Left lung (tissue), 10 donors: ENCODE data around the gene ZBTB11. TPM values are rescaled to one million over a fixed set of nuclear protein-coding genes. Genes with fewer than 3 reads are reported as not detected.

Experiments
- ATAC-seq: fragments of 200-7000 bp; cut with Tn5 transposase; one replicate; pipeline ENCODE4 v1.9.1; 2020; ENCODE audit warnings: moderate library complexity
- DNase-seq, 4 donors: peaks; one replicate each; pipeline ENCODE4 v3.0.0-alpha.2; 2013 to 2020
- H3K27ac ChIP-seq, 2 donors: fragments of 200-600 bp; sonication (generic) in 1 of 2; one replicate each; pipeline versions ENCODE4 v1.5.0 to v1.8.0; 2020 to 2021
- H3K27me3 ChIP-seq, 2 donors: fragments of 200-600 bp; sonication (generic) in 1 of 2; one replicate each; pipeline versions ENCODE4 v1.5.0 to v1.8.0; 2020 to 2021
- H3K36me3 ChIP-seq, 2 donors: fragments of 200-600 bp; sonication (generic) in 1 of 2; one replicate each; pipeline versions ENCODE4 v1.5.0 to v1.8.0; 2020 to 2021
- H3K4me1 ChIP-seq, 2 donors: fragments of 200-600 bp; one replicate each; pipeline ENCODE4 v1.8.0; 2021
- H3K4me3 ChIP-seq, 2 donors: fragments of 200-600 bp; sonication (generic) in 1 of 2; one replicate each; pipeline versions ENCODE4 v1.5.0 to v1.8.0; 2020 to 2021; ENCODE audit warnings: mild to moderate bottlenecking in 1 of 2
- H3K9me3 ChIP-seq, 2 donors: fragments of 200-600 bp; sonication (generic) in 1 of 2; one replicate each; pipeline versions ENCODE4 v1.5.0 to v1.8.0; 2020 to 2021
- CTCF ChIP-seq, 2 donors: fragments of 200-600 bp; sonication (generic) in 1 of 2; IDR thresholded peaks; one replicate each; pipeline versions ENCODE4 v1.5.0 to v1.8.0; 2021; ENCODE audit warnings: antibody characterized with exemption in 2 of 2
- intact Hi-C, 2 donors: fragments of 100-400 bp; cut with DNase I; formaldehyde crosslinking; loops; one replicate each; pipeline versions ENCODE4 v1.11.2 to v1.14.2; 2022
- polyA plus RNA-seq, 6 donors: library from polyadenylated mRNA; unstranded; fragments of 120-200 nt; gene quantifications; one replicate each; pipeline ENCODE4 v1.2.1, GENCODE V29; 2013; ENCODE audit not compliant: insufficient read length in 6 of 6
- total RNA-seq, 2 donors: library from RNA; stranded (reverse); fragmentation: NEBNext Ultra II Directional; extraction: Animal tissue kit (Norgen Biotek cat#: 25700); gene quantifications; one replicate each; pipeline ENCODE4 v1.2.1, GENCODE V29; 2021
- donor health status: DM: no; HTN: yes; CAD: no.
- donor health status: DM: no; HTN: no; CAD: no.

The ZBTB11 gene
- total and polyA plus RNA-seq, 8 donors = 16.6 to 27.7 (median 25.7) TPM

GRCh38 chr3:101690972-101691371, 14.0 kb upstream of the ZBTB11 start:
- no peak for ATAC-seq
- no peak for DNase-seq
- Histone ChIP-seq H3K9me3 (no peaks in the 10 kb centered on the region), H3K27me3 (no peaks in the 10 kb centered on the region), H3K27ac (peak overlapping the region; percentile 40 to 77), H3K4me1 (peaks cover 0 to 51% of the 10 kb centered on the region in 2 donors), H3K36me3 (no peaks in the 10 kb centered on the region), H3K4me3 (no peak overlapping the region)
- intact Hi-C loops = no loop called here
- TF ChIP-seq CTCF (IDR thresholded peaks at IDR 0.05) = no peak

- peaks cover 12 to 61% of the 10 kb centered on the region in 2 donors for H3K4me1 ChIP-seq
- peak overlapping the region in 1 of 2 donors; percentile 57 for H3K27ac ChIP-seq
- intact Hi-C loops = no loop called here
Measured at GRCh38 chr3:101689286-101689685, 12.4 kb upstream of the ZBTB11 start.

GRCh38 chr3:101687142-101687931, 10.4 kb upstream of the ZBTB11 start:
- H3K4me3 ChIP-seq = peak overlapping the region; percentile 60 to 71
- H3K36me3 ChIP-seq = peaks cover 0 to 33% of the 10 kb centered on the region in 2 donors
- DNase-seq (no peak), ATAC-seq (peak; percentile 1)
- peak overlapping the region; percentile 93 to 95 for H3K27ac ChIP-seq
- H3K9me3 ChIP-seq = no peaks in the 10 kb centered on the region
- H3K27me3 ChIP-seq = no peaks in the 10 kb centered on the region
- no peak for TF ChIP-seq CTCF (IDR thresholded peaks at IDR 0.05)
- intact Hi-C loops = no loop called here
- peaks cover 22 to 80% of the 10 kb centered on the region in 2 donors for H3K4me1 ChIP-seq

More at GRCh38 chr3:101689286-101689685, 12.4 kb upstream of the ZBTB11 start:
- no peaks in the 10 kb centered on the region for H3K27me3 ChIP-seq
- peaks cover 0 to 14% of the 10 kb centered on the region in 2 donors for H3K36me3 ChIP-seq
- H3K9me3 ChIP-seq = no peaks in the 10 kb centered on the region
- H3K4me3 ChIP-seq = no peak overlapping the region
- DNase-seq (no peak), ATAC-seq (no peak)
- TF ChIP-seq CTCF (IDR thresholded peaks at IDR 0.05) = no peak

GRCh38 chr3:101685870-101686307, 9.0 kb upstream of the ZBTB11 start:
- intact Hi-C loops = no loop called here
- Histone ChIP-seq H3K4me1 (peaks cover 22 to 86% of the 10 kb centered on the region in 2 donors), H3K4me3 (peak overlapping the region; percentile 60 to 71), H3K9me3 (no peaks in the 10 kb centered on the region), H3K36me3 (peaks cover 0 to 48% of the 10 kb centered on the region in 2 donors), H3K27me3 (no peaks in the 10 kb centered on the region), H3K27ac (peak overlapping the region; percentile 93 to 95)
- ATAC-seq (peak; percentile 33), DNase-seq (no peak)
- TF ChIP-seq CTCF (IDR thresholded peaks at IDR 0.05) = no peak

- no peaks in the 10 kb centered on the region for H3K9me3 ChIP-seq
- DNase-seq (no peak), ATAC-seq (no peak)
- peak overlapping the region; percentile 60 to 71 for H3K4me3 ChIP-seq
- peaks cover 0 to 56% of the 10 kb centered on the region in 2 donors for H3K36me3 ChIP-seq
- H3K27ac ChIP-seq = peak overlapping the region; percentile 93 to 95
- intact Hi-C loops = no loop called here
- H3K27me3 ChIP-seq = no peaks in the 10 kb centered on the region
- no peak for TF ChIP-seq CTCF (IDR thresholded peaks at IDR 0.05)
- peaks cover 22 to 78% of the 10 kb centered on the region in 2 donors for H3K4me1 ChIP-seq
Measured at GRCh38 chr3:101685050-101685400, 8.1 kb upstream of the ZBTB11 start.
